KMS-11 (cell line): ENCODE data around the gene MAN2A2.

ENCODE experiments used
- H2AFZ ChIP-seq: fragments of 200-600 bp; sonication (generic); 2 replicates; pipeline ENCODE4 v1.6.1; 2016; ENCODE audit warnings: antibody characterized with exemption, mixed run types, low read depth
- H3K27ac ChIP-seq: fragments of 200-600 bp; sonication (generic); 2 replicates; pipeline ENCODE4 v1.6.1; 2016; ENCODE audit warnings: mild to moderate bottlenecking, mixed run types
- H3K27me3 ChIP-seq: fragments of 200-600 bp; sonication (generic); 2 replicates; pipeline ENCODE4 v1.6.1; 2017; ENCODE audit warnings: mild to moderate bottlenecking, low read depth, mixed run types, moderate library complexity; ENCODE audit not compliant: insufficient read depth
- H3K36me3 ChIP-seq: fragments of 200-600 bp; sonication (generic); 2 replicates; pipeline ENCODE4 v1.6.1; 2017; ENCODE audit warnings: mild to moderate bottlenecking, mixed run types; ENCODE audit not compliant: insufficient read depth
- H3K4me1 ChIP-seq: fragments of 200-600 bp; sonication (generic); 2 replicates; pipeline ENCODE4 v1.6.1; 2016; ENCODE audit warnings: mild to moderate bottlenecking, low read depth, mixed run types; ENCODE audit not compliant: poor library complexity, severe bottlenecking
- H3K4me2 ChIP-seq: fragments of 200-600 bp; sonication (generic); 2 replicates; pipeline ENCODE4 v1.7.0; 2016; ENCODE audit warnings: mild to moderate bottlenecking, mixed run types
- H3K4me3 ChIP-seq: fragments of 200-600 bp; sonication (generic); IDR thresholded peaks from 2 replicates; pipeline ENCODE4 v1.6.1; 2017; ENCODE audit warnings: low read depth, low read length, mixed read lengths; ENCODE audit not compliant: insufficient read depth
- H3K79me2 ChIP-seq: fragments of 200-600 bp; sonication (generic); 2 replicates; pipeline ENCODE4 v1.6.1; 2016; ENCODE audit warnings: low read depth, mixed run types; ENCODE audit not compliant: insufficient read depth
- H3K9ac ChIP-seq: fragments of 200-600 bp; sonication (generic); 2 replicates; pipeline ENCODE4 v1.6.1; 2016; ENCODE audit warnings: mild to moderate bottlenecking, mixed run types
- H4K20me1 ChIP-seq: fragments of 200-600 bp; sonication (generic); 2 replicates; pipeline ENCODE4 v1.6.1; 2016; ENCODE audit warnings: mild to moderate bottlenecking, mixed run types; ENCODE audit not compliant: insufficient read depth
- CTCF ChIP-seq: fragments of 200-600 bp; sonication (generic); conservative IDR thresholded peaks from 2 replicates; pipeline ENCODE4 v1.6.1; 2017; ENCODE audit warnings: low read depth, mild to moderate bottlenecking, antibody characterized with exemption, low read length, moderate library complexity, mixed read lengths

The MAN2A2 gene

GRCh38 chr15:90881181-90881977, 21.7 kb upstream of the MAN2A2 start:
- Histone ChIP-seq H3K4me2 (no peak overlapping the region), H3K27me3 (no peaks in the 10 kb centered on the region), H2AFZ (no peak overlapping the region), H3K4me1 (peaks cover 9% of the 10 kb centered on the region), H3K4me3 (no peak overlapping the region), H4K20me1 (no peaks in the 10 kb centered on the region), H3K9ac (no peak overlapping the region), H3K79me2 (no peaks in the 10 kb centered on the region), H3K27ac (no peak overlapping the region), H3K36me3 (no peaks in the 10 kb centered on the region; the same call in 1 of the 2 replicates)
- TF ChIP-seq CTCF = no peak

GRCh38 chr15:90881978-90882721, 21.0 kb upstream of the MAN2A2 start:
- no peaks in the 10 kb centered on the region for H3K27me3 ChIP-seq
- no peak overlapping the region for H3K4me2 ChIP-seq
- H3K9ac ChIP-seq = no peak overlapping the region
- H3K4me3 ChIP-seq = no peak overlapping the region
- no peaks in the 10 kb centered on the region; the same call in 1 of the 2 replicates for H3K36me3 ChIP-seq
- H4K20me1 ChIP-seq = no peaks in the 10 kb centered on the region
- no peak overlapping the region for H3K27ac ChIP-seq
- TF ChIP-seq CTCF = no peak
- H2AFZ ChIP-seq = no peak overlapping the region
- H3K79me2 ChIP-seq = no peaks in the 10 kb centered on the region
- H3K4me1 ChIP-seq = peaks cover 10% of the 10 kb centered on the region

- H3K4me1 ChIP-seq = peaks cover 10% of the 10 kb centered on the region
- H3K27ac ChIP-seq = no peak overlapping the region
- TF ChIP-seq CTCF = no peak
- H3K79me2 ChIP-seq = no peaks in the 10 kb centered on the region
- no peak overlapping the region for H2AFZ ChIP-seq
- H3K9ac ChIP-seq = no peak overlapping the region
- no peaks in the 10 kb centered on the region for H4K20me1 ChIP-seq
- H3K4me2 ChIP-seq = no peak overlapping the region
- H3K36me3 ChIP-seq = no peaks in the 10 kb centered on the region; the same call in 1 of the 2 replicates
- no peaks in the 10 kb centered on the region for H3K27me3 ChIP-seq
- no peak overlapping the region for H3K4me3 ChIP-seq
Observed at GRCh38 chr15:90882781-90883525, 20.1 kb upstream of the MAN2A2 start.

- Histone ChIP-seq H3K27me3 (no peaks in the 10 kb centered on the region), H3K4me3 (no peak overlapping the region), H4K20me1 (no peaks in the 10 kb centered on the region), H3K79me2 (no peaks in the 10 kb centered on the region), H3K9ac (no peak overlapping the region), H2AFZ (no peak overlapping the region), H3K4me1 (peaks cover 10% of the 10 kb centered on the region), H3K4me2 (no peak overlapping the region), H3K27ac (no peak overlapping the region), H3K36me3 (no peaks in the 10 kb centered on the region; the same call in 1 of the 2 replicates)
- no peak for TF ChIP-seq CTCF
Observed at GRCh38 chr15:90883526-90883975, 19.6 kb upstream of the MAN2A2 start.
